Prostate gland (tissue), 2 donors: ENCODE data around the gene SAMSN1. TPM values are rescaled to one million over a fixed set of nuclear protein-coding genes. Genes with fewer than 3 reads are reported as not detected.

ENCODE experiments used
- DNase-seq: peaks from one replicate; pipeline ENCODE4 v3.0.0-alpha.2; 2019; ENCODE audit warnings: low spot score
- H3K27ac ChIP-seq, 2 donors: fragments of 200-600 bp; sonication (generic); 2 replicates each; pipeline ENCODE4 v1.5.1; 2017 to 2019
- H3K27me3 ChIP-seq: fragments of 200-600 bp; sonication (generic); replicated peaks from 2 replicates; pipeline ENCODE4 v1.5.1; 2019; ENCODE audit not compliant: insufficient read depth
- H3K36me3 ChIP-seq, 2 donors: fragments of 200-600 bp; sonication (generic); 1 replicate in 1 of 2; 2 replicates in 1 of 2; pipeline versions ENCODE4 v1.5.1 to v1.8.1; 2017 to 2019
- H3K4me1 ChIP-seq: fragments of 200-600 bp; sonication (generic); replicated peaks from 2 replicates; pipeline ENCODE4 v1.5.1; 2019
- H3K4me3 ChIP-seq, 2 donors: fragments of 200-600 bp; sonication (generic); 2 replicates each; pipeline ENCODE4 v1.5.1; 2017 to 2019
- H3K9me3 ChIP-seq: fragments of 200-600 bp; sonication (generic); 2 replicates; pipeline ENCODE4 v1.5.1; 2017
- CTCF ChIP-seq, 4 experiments: fragments of 200-600 bp in 2 of 4; fragments of 450-650 bp in 2 of 4; sonication (generic) in 2 of 4; IDR thresholded peaks; 1 replicate in 3 of 4; 2 replicates in 1 of 4; pipeline ENCODE4 v1.5.1; 2016 to 2019; ENCODE audit warnings: antibody characterized with exemption in 4 of 4, mild to moderate bottlenecking in 2 of 4, moderate library complexity in 2 of 4
- POLR2A ChIP-seq: fragments of 450-650 bp; IDR thresholded peaks from one replicate; pipeline ENCODE4 v1.6.1; 2016; ENCODE audit warnings: antibody characterized with exemption, mild to moderate bottlenecking
- POLR2AphosphoS5 ChIP-seq: sonication (generic); formaldehyde crosslinking; IDR thresholded peaks from one replicate; pipeline ENCODE4 v1.6.1; 2017; ENCODE audit warnings: antibody characterized with exemption
- WGBS: methylation state at CpG from one replicate; pipeline ENCODE4 v1.1.5; 2018; 5-methylcytosine and 5-hydroxymethylcytosine counted together
- intact Hi-C: fragments of 100-400 bp; cut with DNase I; formaldehyde crosslinking; loops from one replicate; pipeline ENCODE4 v1.14.2; 2022
- total RNA-seq, 2 donors: library from RNA; depleted of rRNA; stranded (reverse); fragments of >200 nt; gene quantifications; one replicate each; pipeline ENCODE4 v1.1.0, GENCODE V29; 2016

SAMSN1 gene
- total RNA-seq, 2 donors from 2014 or later = 1.1 TPM

DNA sequence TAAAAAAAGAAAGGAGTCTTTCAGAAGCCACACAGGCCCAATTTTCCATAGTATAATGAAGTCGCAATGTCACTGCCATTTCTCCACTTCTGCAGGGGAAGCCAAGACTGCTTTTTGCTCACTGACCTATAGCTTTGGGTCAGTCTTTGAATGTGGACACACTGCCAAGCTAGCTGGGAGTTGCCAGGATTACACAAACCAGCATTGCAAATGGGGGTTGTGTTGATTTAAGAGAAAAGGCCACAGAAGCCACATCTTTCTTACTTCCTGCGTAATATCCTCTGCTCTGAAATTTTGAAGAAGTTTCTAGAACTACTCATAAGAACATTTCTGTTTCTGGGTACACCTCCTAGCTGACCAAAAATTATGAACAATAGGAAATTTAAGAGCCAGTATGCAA, 45.8 kb upstream of the SAMSN1 start:
- intact Hi-C loops = no loop called here
- Histone ChIP-seq H3K36me3 (no peaks in the 10 kb centered on the region), H3K9me3 (no peaks in the 10 kb centered on the region), H3K27ac (no peak overlapping the region), H3K4me3 (no peak overlapping the region), H3K4me1 (no peaks in the 10 kb centered on the region), H3K27me3 (no peaks in the 10 kb centered on the region)
- no peak for TF ChIP-seq CTCF (IDR thresholded peaks at IDR 0.05)
- no peak for TF ChIP-seq POLR2A
- TF ChIP-seq POLR2AphosphoS5 = no peak
- WGBS = 79% methylated on average over 2 of the region's 2 CpGs
- no peak for DNase-seq

GRCh38 chr21:14591377-14591776, 45.3 kb upstream of the SAMSN1 start:
- no peaks in the 10 kb centered on the region for H3K9me3 ChIP-seq
- TF ChIP-seq CTCF (IDR thresholded peaks at IDR 0.05) (no peak), POLR2AphosphoS5 (no peak), POLR2A (no peak)

GRCh38 chr21:14589855-14590563, 43.9 kb upstream of the SAMSN1 start:
- no peak for TF ChIP-seq POLR2AphosphoS5
- TF ChIP-seq CTCF (IDR thresholded peaks at IDR 0.05) = no peak
- TF ChIP-seq POLR2A = no peak
- WGBS = 79% methylated on average over 7 of the region's 7 CpGs
- Histone ChIP-seq H3K9me3 (no peaks in the 10 kb centered on the region), H3K4me3 (no peak overlapping the region), H3K4me1 (no peaks in the 10 kb centered on the region), H3K27ac (no peak overlapping the region), H3K27me3 (no peaks in the 10 kb centered on the region), H3K36me3 (no peaks in the 10 kb centered on the region)
- intact Hi-C loops = no loop called here
- DNase-seq = no peak

More at GRCh38 chr21:14591377-14591776, 45.3 kb upstream of the SAMSN1 start:
- no peak for DNase-seq
- Histone ChIP-seq H3K36me3 (no peaks in the 10 kb centered on the region), H3K27ac (no peak overlapping the region), H3K4me3 (no peak overlapping the region), H3K4me1 (no peaks in the 10 kb centered on the region), H3K27me3 (no peaks in the 10 kb centered on the region)
- intact Hi-C loops = no loop called here

DNA sequence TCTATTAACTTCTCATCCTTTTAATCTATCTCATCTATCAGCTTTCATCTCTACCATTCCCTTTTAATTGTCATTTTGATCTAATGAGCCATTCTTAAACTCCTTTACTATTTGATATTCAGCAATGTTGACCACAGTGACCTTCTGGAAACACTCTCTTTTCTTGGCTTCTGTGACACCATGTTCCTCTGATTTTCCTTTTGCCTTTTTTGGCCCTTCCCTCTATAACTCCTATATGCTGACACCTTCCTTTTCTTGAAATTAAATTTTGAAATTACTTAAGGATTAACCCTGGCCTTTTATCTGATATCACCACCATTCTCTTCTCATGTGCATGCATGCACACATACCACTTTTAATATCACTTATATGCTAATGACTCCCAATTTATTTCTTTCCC, 41.2 kb upstream of the SAMSN1 start:
- TF ChIP-seq POLR2AphosphoS5 = no peak
- TF ChIP-seq CTCF (IDR thresholded peaks at IDR 0.05) = no peak
- TF ChIP-seq POLR2A = no peak
- H3K27me3 ChIP-seq = no peaks in the 10 kb centered on the region
- H3K4me3 ChIP-seq = no peak overlapping the region
- no peaks in the 10 kb centered on the region for H3K9me3 ChIP-seq
- no peaks in the 10 kb centered on the region for H3K4me1 ChIP-seq
- intact Hi-C loops = no loop called here
- no peak overlapping the region for H3K27ac ChIP-seq
- no peak for DNase-seq
- H3K36me3 ChIP-seq = no peaks in the 10 kb centered on the region

GRCh38 chr21:14585122-14585521, 39.0 kb upstream of the SAMSN1 start:
- Histone ChIP-seq H3K27me3 (no peaks in the 10 kb centered on the region), H3K4me1 (no peaks in the 10 kb centered on the region), H3K27ac (no peak overlapping the region), H3K36me3 (no peaks in the 10 kb centered on the region), H3K9me3 (no peaks in the 10 kb centered on the region), H3K4me3 (no peak overlapping the region)
- DNase-seq = no peak
- no peak for TF ChIP-seq CTCF (IDR thresholded peaks at IDR 0.05)
- no peak for TF ChIP-seq POLR2AphosphoS5
- 11% methylated on average over 1 of the region's 1 CpG for WGBS
- intact Hi-C loops = no loop called here
